GM12878 (cell line): ENCODE results near the gene FKBP3. TPM values are rescaled to one million over a fixed set of nuclear protein-coding genes. Genes with fewer than 3 reads are reported as not detected.

Experiments used
- ATAC-seq: fragments of 200-7000 bp; cut with Tn5 transposase; 3 replicates; pipeline ENCODE4 v1.9.1; 2020; ENCODE audit warnings: mild to moderate bottlenecking, moderate library complexity
- BruUV-seq: library from RNA; stranded (reverse); fragments of 400-500 nt; replicated peaks from 2 replicates; lab custom pipeline; 2021; lab: Mats Ljungman, UMichigan
- CTCF ChIA-PET: fragments of 300-600 bp; sonication (Branson Sonifier 250); formaldehyde crosslinking; extraction: SDS; loops from one replicate; lab custom pipeline; 2021; ENCODE audit warnings: inconsistent platforms; lab: Yijun Ruan, JAX
- POLR2A ChIA-PET: fragments of 350-600 bp; formaldehyde crosslinking; extraction: SDS; loops from one replicate; lab custom pipeline; 2021; ENCODE audit warnings: inconsistent platforms; lab: Charles Lee
- RAD21 ChIA-PET: fragments of 300-600 bp; sonication (Branson Sonifier 250); formaldehyde crosslinking; loops from one replicate; lab custom pipeline; 2023; ENCODE audit warnings: antibody characterized with exemption; ENCODE audit not compliant: unreplicated experiment; lab: Charles Lee
- SMC1A ChIA-PET: fragments of 300-600 bp; sonication (Branson Sonifier 250); formaldehyde crosslinking; loops from one replicate; lab custom pipeline; 2023; ENCODE audit not compliant: unreplicated experiment, uncharacterized antibody; lab: Charles Lee
- DNase-seq: peaks from one replicate; pipeline ENCODE4 v3.0.0-alpha.2; 2011; ENCODE audit warnings: low read depth, low spot score
- FAIRE-seq: peaks from 3 replicates; lab custom pipeline; 2011; peaks lifted over from hg19 to GRCh38; lab: Jason Lieb, UNC
- H2AFZ ChIP-seq: 2 replicates; pipeline ENCODE4 v1.6.0; 2011; ENCODE audit warnings: low read depth, low read length, control low read depth; ENCODE audit not compliant: control insufficient read depth
- H3K27ac ChIP-seq: 2 replicates; pipeline ENCODE4 v1.5.1; 2011; ENCODE audit warnings: control low read depth; ENCODE audit not compliant: control insufficient read depth, insufficient read depth
- H3K27me3 ChIP-seq, 2 experiments: replicated peaks in 1 of 2; 2 replicates each; pipeline versions ENCODE4 v1.6.0 to v1.6.1; 2011; ENCODE audit warnings: low read length in 1 of 2; ENCODE audit not compliant: control insufficient read depth in 2 of 2, insufficient read depth in 2 of 2
- H3K36me3 ChIP-seq, 2 experiments: 2 replicates each; pipeline ENCODE4 v1.5.1; 2011; ENCODE audit warnings: low read length in 1 of 2; ENCODE audit not compliant: control insufficient read depth in 2 of 2, insufficient read depth in 2 of 2
- H3K4me1 ChIP-seq: 2 replicates; pipeline ENCODE4 v1.6.1; 2011; ENCODE audit warnings: mild to moderate bottlenecking, low read length, moderate library complexity, mixed read lengths; ENCODE audit not compliant: control insufficient read depth, insufficient read depth
- H3K4me2 ChIP-seq: 2 replicates; pipeline ENCODE4 v1.6.0; 2011; ENCODE audit warnings: control low read depth; ENCODE audit not compliant: control insufficient read depth, insufficient read depth
- H3K4me3 ChIP-seq: fragments of 200-600 bp; sonication (generic); 2 replicates; pipeline ENCODE4 v1.5.1; 2016
- H3K79me2 ChIP-seq: 2 replicates; pipeline ENCODE4 v1.6.0; 2011; ENCODE audit warnings: low read length; ENCODE audit not compliant: control insufficient read depth, insufficient read depth
- H3K9ac ChIP-seq: 2 replicates; pipeline ENCODE4 v1.8.0; 2011; ENCODE audit warnings: low read length, control low read depth, mixed read lengths; ENCODE audit not compliant: control insufficient read depth, insufficient read depth
- H3K9me3 ChIP-seq: replicated peaks from 3 replicates; pipeline ENCODE4 v1.5.1; 2011; ENCODE audit warnings: mild to moderate bottlenecking, low read length; ENCODE audit not compliant: control insufficient read depth, insufficient read depth
- H4K20me1 ChIP-seq: 2 replicates; pipeline ENCODE4 v1.6.0; 2011; ENCODE audit not compliant: control insufficient read depth, insufficient read depth
- CTCF ChIP-seq, 3 experiments: IDR thresholded peaks in 2 of 3; conservative IDR thresholded peaks in 1 of 3; 2 replicates each; pipeline ENCODE4 v1.5.1; 2011; ENCODE audit warnings: low read depth in 3 of 3, low read length in 3 of 3, mild to moderate bottlenecking in 3 of 3, control low read depth in 2 of 3, moderate library complexity in 2 of 3, inconsistent platforms in 1 of 3, mixed read lengths in 1 of 3; ENCODE audit not compliant: control insufficient read depth in 2 of 3, insufficient read depth in 1 of 3; ENCODE audit errors: extremely low read depth in 1 of 3
- MAX ChIP-seq: IDR thresholded peaks from 2 replicates; pipeline ENCODE4 v1.6.1; 2012; ENCODE audit warnings: low read depth, low read length, improper control_type of control experiment
- RAD51 ChIP-seq: fragments of 450-650 bp; IDR thresholded peaks from 2 replicates; pipeline ENCODE4 v1.6.1; 2016; ENCODE audit warnings: moderate library complexity, mild to moderate bottlenecking, inconsistent platforms
- SRF ChIP-seq, 2 experiments: IDR thresholded peaks; 2 replicates each; pipeline ENCODE4 v1.6.1; 2011; ENCODE audit warnings: low read depth in 2 of 2, low read length in 2 of 2, mild to moderate bottlenecking in 1 of 2, moderate library complexity in 1 of 2
- SUPT20H ChIP-seq: IDR thresholded peaks from 2 replicates; pipeline ENCODE4 v1.6.1; 2011; ENCODE audit warnings: low read depth, mild to moderate bottlenecking, low read length, moderate library complexity, borderline replicate concordance; ENCODE audit not compliant: control insufficient read depth
- SUZ12 ChIP-seq: fragments of 200-600 bp; sonication (generic); IDR thresholded peaks from one replicate; pipeline ENCODE4 v1.6.1; 2018; ENCODE audit warnings: antibody characterized with exemption, mild to moderate bottlenecking; ENCODE audit not compliant: unreplicated experiment
- ZBTB40 ChIP-seq: fragments of 450-650 bp; IDR thresholded peaks from 2 replicates; pipeline ENCODE4 v1.6.1; 2016; ENCODE audit warnings: mild to moderate bottlenecking, moderate library complexity, borderline replicate concordance
- ZNF207 ChIP-seq: fragments of 450-650 bp; IDR thresholded peaks from 2 replicates; pipeline ENCODE4 v1.6.1; 2014; ENCODE audit warnings: antibody characterized with exemption, mild to moderate bottlenecking, borderline replicate concordance
- ZNF687 ChIP-seq: fragments of 450-650 bp; IDR thresholded peaks from 2 replicates; pipeline ENCODE4 v1.6.1; 2017; ENCODE audit warnings: mild to moderate bottlenecking, moderate library complexity
- ZZZ3 ChIP-seq: IDR thresholded peaks from 2 replicates; pipeline ENCODE4 v1.6.1; 2011; ENCODE audit warnings: low read depth; ENCODE audit not compliant: control insufficient read depth, insufficient read length
- WGBS: methylation state at CpG from one replicate; pipeline ENCODE4 v1.1.6; 2016; ENCODE audit warnings: low lambda C conversion rate; ENCODE audit not compliant: insufficient replicate concordance, insufficient coverage; ENCODE audit errors: missing lambda C conversion rate; 5-methylcytosine and 5-hydroxymethylcytosine counted together
- in situ Hi-C: fragments of 300-500 bp; cut with MboI; formaldehyde crosslinking; loops from 9 replicates; pipeline ENCODE4 v1.14.3; 2018; ENCODE audit warnings: mixed read lengths
- intact Hi-C: fragments of 100-400 bp; cut with micrococcal nuclease; formaldehyde crosslinking; loops from one replicate; pipeline ENCODE4 v1.14.2; 2022; ENCODE audit not compliant: unreplicated experiment
- polyA plus RNA-seq, 11 experiments: library from polyadenylated mRNA; depleted of rRNA in 4 of 11; unstranded in 6 of 11; stranded (reverse) in 5 of 11; fragments of >200 nt; fragmentation: Nextera tagmentation in 4 of 11; fragmentation: Illumina TruSeq in 1 of 11; extraction: Ambion mirVana in 4 of 11; extraction: Trizol in 1 of 11; gene quantifications; 1 replicate in 1 of 11; 2 replicates in 10 of 11; pipeline versions ENCODE4 v1.2.1 to v1.2.3, GENCODE V29; 2011 to 2016; ENCODE audit warnings: inconsistent platforms in 2 of 11, missing spikeins in 2 of 11, low read depth in 1 of 11
- total RNA-seq, 4 experiments: library from RNA; depleted of rRNA in 3 of 4; stranded (reverse); fragments of >200 nt in 3 of 4; fragmentation: Illumina TruSeq in 1 of 4; extraction: Trizol in 1 of 4; gene quantifications; 2 replicates each; pipeline versions ENCODE4 v1.2.1 to v1.2.3, GENCODE V29; 2013 to 2021

Gene FKBP3
- total and polyA plus RNA-seq, 10 of the 15 experiments (the other 5 are each of a cell fraction or from before 2014, with no cell fraction given): 67.2 to 218 (median 129) TPM

GRCh38 chr14:45083976-45084722 is 50.1 kb downstream of the FKBP3 start, which contains the start of gene PRPF39:
PRPF39 (plus strand) TSS chr14:45084116; CDS start chr14:45095240, 11,124 bp downstream.
- Histone ChIP-seq H3K4me3 (peak within 1 kb of the TSS; percentile 99), H3K27ac (peak within 1 kb of the TSS; percentile 88), H3K79me2 (peaks cover 51% of the 10 kb centered on the region), H3K4me2 (peak within 1 kb of the TSS; percentile 92), H3K9ac (peak within 1 kb of the TSS; percentile 85), H2AFZ (peak within 1 kb of the TSS; percentile 87), H4K20me1 (no peaks in the 10 kb centered on the region), H3K36me3 (no peaks in the 10 kb centered on the region), H3K4me1 (peaks cover 11% of the 10 kb centered on the region), H3K9me3 (no peaks in the 10 kb centered on the region), H3K27me3 (no peaks in the 10 kb centered on the region)
- TSS peak; percentile 64 for BruUV-seq
- CTCF ChIA-PET: interaction anchor here (1.1 to 1.5 kb wide), 6 partner anchors 10 to 169 kb away, joined by 3 to 5 read pairs (median 3); partner anchors contain the start of genes KLHL28, MIS18BP1 and TOGARAM1
- in situ Hi-C loops: no loop called here
- ATAC-seq (peak; percentile 92), DNase-seq (peak; percentile 84), FAIRE-seq (peak; percentile 87)
- SMC1A ChIA-PET: interaction anchor here (0.8 to 3.4 kb wide), 12 partner anchors 8 to 187 kb away, joined by 3 to 16 read pairs (median 4); partner anchors contain the start of genes FANCM, KLHL28 and TOGARAM1
- WGBS: under 1% methylated on average over 49 of the region's 49 CpGs
- POLR2A ChIA-PET: interaction anchor here (0.6 to 3.9 kb wide), 7 partner anchors 9 to 122 kb away, joined by 3 to 44 read pairs (median 3); partner anchors contain the start of genes FANCM, KLHL28 and TOGARAM1
- RAD21 ChIA-PET: interaction anchor here (0.7 to 1.2 kb wide), 6 partner anchors 44 to 169 kb away, joined by 3 to 4 read pairs (median 3); partner anchors contain the start of genes FKBP3, KLHL28, MIS18BP1 and TOGARAM1
- intact Hi-C loops: loop anchor here (2.0 kb wide), 2 partner anchors 123 to 169 kb away; partner anchors contain the start of genes KLHL28 and MIS18BP1
- TF ChIP-seq ZNF207 (no peak), ZNF687 (peak; percentile 86), RAD51 (peak; percentile 84), SRF (IDR thresholded peaks at IDR 0.05; ENCODE audit: low read depth in 2 of 2, low read length in 2 of 2) (no peak), ZBTB40 (no peak), CTCF (IDR thresholded peaks at IDR 0.05 in 2 of 3, conservative IDR thresholded peaks at IDR 0.05 in 1 of 3; ENCODE audit: control insufficient read depth in 2 of 3, extremely low read depth in 1 of 3, insufficient read depth in 1 of 3, low read depth in 3 of 3, low read length in 3 of 3) (no peak), MAX (peak; percentile 84; the same call in 1 of the 2 replicates), SUPT20H (no peak), SUZ12 (no peak), ZZZ3 (no peak)
